Suppressor macrophage (primary cell): ENCODE measurements around the gene CHTF8.
"Not testable (repeated sequence)": the region's sequence is repeated elsewhere in the genome, so short reads cannot be mapped to it uniquely, and the experiment has no call there.

Experiments used
- DNase-seq, 4 experiments: peaks; one replicate each; pipeline ENCODE4 v3.0.0-alpha.2; 2020 to 2022

CHTF8 gene

GRCh38 chr16:69138608-69139007, 6.2 kb upstream of the CHTF8 start:
- DNase-seq: no peak

GRCh38 chr16:69133373-69133954, 1.1 kb upstream of the CHTF8 start:
- DNase-seq: peak in 1 of 4 experiments; percentile 16

- DNase-seq: peak; percentile 60 to 84 (median 76)
Observed at GRCh38 chr16:69131839-69132423, 457 bp downstream of the CHTF8 start.

- DNase-seq: peak; percentile 33 to 75 (median 60)
Observed at GRCh38 chr16:69131167-69131838, 1.1 kb downstream of the CHTF8 start.

- no peak for DNase-seq
Observed at GRCh38 chr16:69130461-69130860, 1.9 kb downstream of the CHTF8 start.

- DNase-seq: no peak
Observed at GRCh38 chr16:69127966-69128510, 4.3 kb downstream of the CHTF8 start.

GRCh38 chr16:69126801-69127200, 5.6 kb downstream of the CHTF8 start:
- not testable (repeated sequence) for DNase-seq

GRCh38 chr16:69126221-69126620, 6.2 kb downstream of the CHTF8 start:
- no peak for DNase-seq

GRCh38 chr16:69124961-69125360, 7.4 kb downstream of the CHTF8 start:
- DNase-seq: not testable (repeated sequence)

GRCh38 chr16:69124406-69124805, 8.0 kb downstream of the CHTF8 start:
- not testable (repeated sequence) for DNase-seq

- DNase-seq: peak; percentile 52 to 83 (median 76)
Observed at GRCh38 chr16:69123910-69124309, 8.5 kb downstream of the CHTF8 start.

- DNase-seq: no peak
Observed at GRCh38 chr16:69120096-69120664, 12.2 kb downstream of the CHTF8 start.

GRCh38 chr16:69119536-69119935, 12.9 kb downstream of the CHTF8 start:
- DNase-seq: no peak

GRCh38 chr16:69118994-69119393, 13.4 kb downstream of the CHTF8 start:
- no peak for DNase-seq

GRCh38 chr16:69118468-69118867, 13.9 kb downstream of the CHTF8 start:
- no peak for DNase-seq

GRCh38 chr16:69116906-69117305, 15.5 kb downstream of the CHTF8 start:
- DNase-seq: no peak

GRCh38 chr16:69116256-69116875, 16.0 kb downstream of the CHTF8 start:
- DNase-seq: no peak

- no peak for DNase-seq
Observed at GRCh38 chr16:69115837-69116236, 16.6 kb downstream of the CHTF8 start.

GRCh38 chr16:69115361-69115760, 17.0 kb downstream of the CHTF8 start:
- DNase-seq: no peak

GRCh38 chr16:69114976-69115355, 17.4 kb downstream of the CHTF8 start:
- DNase-seq: no peak

- DNase-seq: peak in 1 of 4 experiments; percentile 16
Observed at GRCh38 chr16:69114346-69114975, 17.9 kb downstream of the CHTF8 start.

- no peak for DNase-seq
Observed at GRCh38 chr16:69113216-69113615, 19.2 kb downstream of the CHTF8 start.
